GM12891 (cell line): Measurements from ENCODE around the gene PPP1R8.
A peak's percentile ranks its signal among the peaks of the same experiment; 100 is the strongest.

ENCODE experiments used
- DNase-seq: peaks from one replicate; pipeline ENCODE4 v3.0.0; 2011; ENCODE audit warnings: low spot score; ENCODE audit not compliant: insufficient read length
- FAIRE-seq: peaks from 2 replicates; lab custom pipeline; 2011; peaks lifted over from hg19 to GRCh38; lab: Jason Lieb, UNC
- PAX5 ChIP-seq: IDR thresholded peaks from 2 replicates; pipeline ENCODE4 v1.6.1; 2011; ENCODE audit warnings: low read length, moderate library complexity, mild to moderate bottlenecking; ENCODE audit not compliant: insufficient read depth, severe bottlenecking
- POLR2A ChIP-seq: IDR thresholded peaks from 2 replicates; pipeline ENCODE4 v1.6.1; 2011; ENCODE audit warnings: low read depth, low read length, control low read depth
- POLR2AphosphoS5 ChIP-seq: IDR thresholded peaks from 2 replicates; pipeline ENCODE4 v1.6.1; 2011; ENCODE audit warnings: low read depth, low read length, control low read depth
- POU2F2 ChIP-seq: IDR thresholded peaks from 2 replicates; pipeline ENCODE4 v1.6.1; 2011; ENCODE audit warnings: low read depth, mild to moderate bottlenecking, control low read depth, low read length, moderate library complexity
- SPI1 ChIP-seq: IDR thresholded peaks from 2 replicates; pipeline ENCODE4 v1.6.1; 2011; ENCODE audit warnings: low read depth, low read length, control low read depth
- TAF1 ChIP-seq: IDR thresholded peaks from 2 replicates; pipeline ENCODE4 v1.6.1; 2011; ENCODE audit warnings: low read depth, low read length, control low read depth

Gene PPP1R8

GRCh38 chr1:27882543-27882903, 51.9 kb downstream of the PPP1R8 start:
- TF ChIP-seq PAX5 (no peak), POU2F2 (no peak), POLR2A (0 out of 2 replicates have a peak, but pooled peaks have one; percentile 29)
- no peak for DNase-seq
- FAIRE-seq, result no peak

DNA sequence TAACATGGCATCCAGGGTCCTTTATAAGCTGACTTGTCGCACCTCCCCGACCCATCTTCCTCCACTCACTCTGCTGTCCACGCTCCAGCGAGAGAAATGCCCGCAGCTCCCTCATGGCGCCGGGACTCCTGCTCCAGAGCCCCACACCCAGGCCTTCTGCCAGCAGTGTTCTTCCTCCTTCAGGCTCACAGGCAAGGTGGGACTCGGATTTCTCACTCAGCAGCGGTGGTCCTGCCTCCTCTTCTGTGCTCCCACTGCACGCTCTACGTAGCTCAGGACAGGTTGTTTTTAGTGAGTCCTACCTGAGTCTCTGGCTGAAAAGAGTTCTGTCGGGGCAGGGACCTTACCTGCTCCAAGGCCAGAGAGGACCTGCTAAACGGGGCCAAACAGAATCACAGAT, 53.0 kb downstream of the PPP1R8 start:
- DNase-seq (no peak), FAIRE-seq (no peak)
- no peak for TF ChIP-seq POU2F2
- TF ChIP-seq SPI1, result no peak
- no peak for TF ChIP-seq POLR2AphosphoS5
- TF ChIP-seq PAX5, result no peak
- TF ChIP-seq POLR2A, result no peak
- no peak for TF ChIP-seq TAF1

- TF ChIP-seq TAF1 (no peak), POLR2A (peak; percentile 24; the same call in 1 of the 2 replicates), POLR2AphosphoS5 (peak; percentile 37), SPI1 (0 out of 2 replicates have a peak, but pooled peaks have one; percentile 15), PAX5 (no peak), POU2F2 (peak; percentile 7; the same call in 1 of the 2 replicates)
- peak; percentile 69 for FAIRE-seq
- DNase-seq, result no peak
Measured at GRCh38 chr1:27884006-27884954, 53.7 kb downstream of the PPP1R8 start.

DNA sequence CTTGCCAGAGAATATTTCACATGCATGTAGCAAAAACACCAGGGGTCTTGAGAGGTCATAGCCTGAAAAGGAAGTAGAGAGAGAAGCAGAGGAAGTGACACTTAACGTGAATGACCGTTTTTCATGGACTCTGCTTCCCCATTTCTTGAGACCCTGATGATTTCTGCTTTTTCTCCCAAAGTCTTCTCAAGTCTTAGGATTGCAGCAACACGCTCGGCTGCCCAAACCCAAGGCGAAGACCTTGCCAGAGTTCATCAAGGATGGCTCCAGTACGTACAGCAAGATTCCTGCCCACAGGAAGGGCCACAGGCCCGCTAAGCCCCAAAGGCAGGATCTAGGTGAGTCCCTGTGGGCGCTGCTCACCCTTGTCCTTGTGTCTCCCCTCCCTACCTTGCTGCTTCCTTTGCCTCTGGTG, 54.5 kb downstream of the PPP1R8 start:
- TF ChIP-seq POLR2AphosphoS5 (no peak), SPI1 (peak; percentile 69), POLR2A (no peak), PAX5 (no peak)
- no peak for DNase-seq
- no peak for FAIRE-seq

GRCh38 chr1:27885621-27886352, 55.2 kb downstream of the PPP1R8 start:
- FAIRE-seq (no peak), DNase-seq (no peak)
- TF ChIP-seq POLR2AphosphoS5 (no peak), TAF1 (no peak), PAX5 (no peak), SPI1 (no peak), POLR2A (no peak), POU2F2 (no peak)

DNA sequence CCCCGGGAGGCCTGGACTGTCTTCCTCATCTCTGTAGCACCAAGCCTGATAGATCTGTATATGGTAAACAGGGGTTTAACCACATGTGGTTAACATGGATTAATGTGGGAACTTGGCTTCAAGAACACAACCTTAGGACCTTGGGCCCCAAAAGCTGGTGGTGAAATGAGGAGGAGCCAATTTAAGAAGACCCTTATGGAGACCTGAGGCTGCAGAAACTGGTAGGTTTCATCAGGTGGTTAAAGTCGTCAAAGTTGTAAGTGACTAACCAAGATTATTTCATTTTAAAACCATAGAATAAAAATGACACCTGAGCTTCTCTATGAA, 55.7 kb downstream of the PPP1R8 start:
- no peak for TF ChIP-seq SPI1
- no peak for TF ChIP-seq POLR2A
- TF ChIP-seq POU2F2, result no peak
- TF ChIP-seq TAF1, result no peak
- TF ChIP-seq PAX5, result no peak
- no peak for TF ChIP-seq POLR2AphosphoS5
- DNase-seq (no peak), FAIRE-seq (peak; percentile 28)

DNA sequence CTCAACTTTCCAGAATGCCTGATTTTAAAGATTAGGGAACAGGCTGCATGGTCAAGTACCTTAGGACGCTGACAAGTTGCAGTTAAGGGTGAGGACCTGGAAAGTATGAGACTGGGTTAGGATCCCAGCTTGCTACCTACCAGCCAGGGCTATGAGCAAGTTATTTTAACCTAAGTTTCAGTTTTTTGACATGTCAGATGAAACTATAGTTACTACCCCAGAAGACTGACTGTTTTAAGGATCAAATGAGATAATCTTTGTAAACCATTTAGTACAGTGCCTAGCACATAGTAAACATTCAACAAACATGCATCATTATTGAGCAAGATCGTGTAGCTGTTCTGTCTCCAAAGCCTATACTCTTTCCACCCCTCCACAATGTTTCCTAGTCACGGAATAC, 56.2 kb downstream of the PPP1R8 start:
- FAIRE-seq, result no peak
- no peak for TF ChIP-seq POLR2AphosphoS5
- no peak for TF ChIP-seq TAF1
- TF ChIP-seq SPI1, result no peak
- TF ChIP-seq POLR2A, result no peak
- TF ChIP-seq POU2F2, result no peak
- no peak for TF ChIP-seq PAX5
- DNase-seq, result no peak

GRCh38 chr1:27887215-27888021, 56.8 kb downstream of the PPP1R8 start:
- TF ChIP-seq SPI1 (peak; percentile 77), POU2F2 (peak; percentile 44; the same call in 1 of the 2 replicates), POLR2A (peak; percentile 41; the same call in 1 of the 2 replicates), TAF1 (no peak)
- FAIRE-seq, result peak; percentile 97
- no peak for DNase-seq

GRCh38 chr1:27889506-27889905, 58.9 kb downstream of the PPP1R8 start:
- DNase-seq (no peak), FAIRE-seq (no peak)
- TF ChIP-seq POLR2A (no peak), SPI1 (no peak), TAF1 (no peak), POLR2AphosphoS5 (no peak), PAX5 (no peak), POU2F2 (no peak)
